GM19467 (cell line): ENCODE data around the gene NXF2B.
"Not testable (repeated sequence)": the region's sequence is repeated elsewhere in the genome, so short reads cannot be mapped to it uniquely, and the experiment has no call there.

Source experiments
- ATAC-seq: cut with Tn5 transposase; IDR thresholded peaks from one replicate; pipeline ENCODE4 v1.9.1; 2021; ENCODE audit warnings: mild to moderate bottlenecking, moderate library complexity; ENCODE audit not compliant: unreplicated experiment

NXF2B gene

GRCh38 chrX:102439908-102440307, at the start of gene NXF2B:
Gene NXF2B, minus strand, starts transcription at chrX:102440008. Its CDS starts 59,972 bp downstream, at chrX:102380036.
- not testable (repeated sequence) for ATAC-seq

- ATAC-seq = not testable (repeated sequence)
Measured at GRCh38 chrX:102478765-102479164, 39.0 kb upstream of the NXF2B start.

- ATAC-seq = not testable (repeated sequence)
Measured at GRCh38 chrX:102471762-102472220, 32.0 kb upstream of the NXF2B start, which contains the start of gene TCP11X2. Gene TCP11X2, minus strand, starts transcription at chrX:102471812.

- not testable (repeated sequence) for ATAC-seq
Measured at GRCh38 chrX:102470215-102470614, 30.4 kb upstream of the NXF2B start.

- ATAC-seq = not testable (repeated sequence)
Measured at GRCh38 chrX:102458615-102459014, 18.8 kb upstream of the NXF2B start.

- not testable (repeated sequence) for ATAC-seq
Measured at GRCh38 chrX:102414493-102414892, 25.3 kb downstream of the NXF2B start.

- peak; percentile 73 for ATAC-seq
Measured at GRCh38 chrX:102345916-102346315, 93.9 kb downstream of the NXF2B start.

- no peak for ATAC-seq
Measured at GRCh38 chrX:102341867-102342266, 97.9 kb downstream of the NXF2B start.

- ATAC-seq = no peak
Measured at GRCh38 chrX:102339312-102340298, 100.2 kb downstream of the NXF2B start.

- no peak for ATAC-seq
Measured at GRCh38 chrX:102338162-102338561, 101.6 kb downstream of the NXF2B start.
